ENCODE measurements around the gene PSMD9.
"Not testable (repeated sequence)": the region's sequence is repeated elsewhere in the genome, so short reads cannot be mapped to it uniquely, and the experiment has no call there.

Gene PSMD9

DNA sequence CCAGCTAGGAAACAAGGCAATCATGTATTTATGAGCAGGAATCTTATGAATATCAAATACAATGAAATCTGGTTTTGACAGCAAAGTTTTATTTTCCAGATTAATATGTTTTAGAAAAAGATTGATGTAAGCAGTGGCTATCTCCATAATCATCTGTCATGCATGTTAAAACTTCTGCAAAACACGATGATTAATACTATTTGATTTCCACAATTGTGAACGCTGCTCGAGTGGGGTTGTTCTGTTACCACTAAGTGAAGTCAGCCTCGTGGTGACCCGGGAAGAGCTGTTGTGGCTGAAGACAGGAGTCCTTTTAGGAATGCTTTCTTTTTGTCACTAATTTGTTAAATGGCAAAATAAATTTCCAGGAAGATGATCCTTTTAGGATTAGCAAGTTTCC, 39.2 kb downstream of the PSMD9 start:
- H3K27ac ChIP-seq (ENCODE audit: low read length) = no peak overlapping the region
- H3F3A ChIP-seq (ENCODE audit: insufficient read depth, low read length) = no peaks in the 10 kb centered on the region
- no peaks in the 10 kb centered on the region for H3K4me1 ChIP-seq (ENCODE audit: low read length)
- no peak overlapping the region for H3K9ac ChIP-seq (ENCODE audit: low read length)
- no peak for DNase-seq
- TF ChIP-seq, protein P1, sequence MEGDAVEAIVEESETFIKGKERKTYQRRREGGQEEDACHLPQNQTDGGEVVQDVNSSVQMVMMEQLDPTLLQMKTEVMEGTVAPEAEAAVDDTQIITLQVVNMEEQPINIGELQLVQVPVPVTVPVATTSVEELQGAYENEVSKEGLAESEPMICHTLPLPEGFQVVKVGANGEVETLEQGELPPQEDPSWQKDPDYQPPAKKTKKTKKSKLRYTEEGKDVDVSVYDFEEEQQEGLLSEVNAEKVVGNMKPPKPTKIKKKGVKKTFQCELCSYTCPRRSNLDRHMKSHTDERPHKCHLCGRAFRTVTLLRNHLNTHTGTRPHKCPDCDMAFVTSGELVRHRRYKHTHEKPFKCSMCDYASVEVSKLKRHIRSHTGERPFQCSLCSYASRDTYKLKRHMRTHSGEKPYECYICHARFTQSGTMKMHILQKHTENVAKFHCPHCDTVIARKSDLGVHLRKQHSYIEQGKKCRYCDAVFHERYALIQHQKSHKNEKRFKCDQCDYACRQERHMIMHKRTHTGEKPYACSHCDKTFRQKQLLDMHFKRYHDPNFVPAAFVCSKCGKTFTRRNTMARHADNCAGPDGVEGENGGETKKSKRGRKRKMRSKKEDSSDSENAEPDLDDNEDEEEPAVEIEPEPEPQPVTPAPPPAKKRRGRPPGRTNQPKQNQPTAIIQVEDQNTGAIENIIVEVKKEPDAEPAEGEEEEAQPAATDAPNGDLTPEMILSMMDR (IDR thresholded peaks at IDR 0.05; ENCODE audit: low read length) = no peak
- no peak for TF ChIP-seq EZH2phosphoT487 (IDR thresholded peaks at IDR 0.05; ENCODE audit: low read length)
- no peak for TF ChIP-seq EZH2 (optimal IDR thresholded peaks at IDR 0.05; ENCODE audit: low read depth, low read length)
- H3K9me2 ChIP-seq (replicated peaks; ENCODE audit: insufficient read depth, low read length) = no peaks in the 10 kb centered on the region
- H3K79me2 ChIP-seq (ENCODE audit: low read length) = no peaks in the 10 kb centered on the region
- H3K4me2 ChIP-seq (ENCODE audit: low read depth, low read length) = no peak overlapping the region
- H3K4me3 ChIP-seq (ENCODE audit: low read length) = no peak overlapping the region
- no peaks in the 10 kb centered on the region for H3K36me3 ChIP-seq (replicated peaks; ENCODE audit: insufficient read depth, low read length)
- H4K20me1 ChIP-seq (ENCODE audit: insufficient read depth, low read length) = no peaks in the 10 kb centered on the region
- H2AFZ ChIP-seq (ENCODE audit: low read length) = no peak overlapping the region
- H3K27me3 ChIP-seq (replicated peaks; ENCODE audit: insufficient read depth, low read length) = no peaks in the 10 kb centered on the region
- no peaks in the 10 kb centered on the region for H3K9me3 ChIP-seq (replicated peaks; ENCODE audit: insufficient read depth, low read length)

DNA sequence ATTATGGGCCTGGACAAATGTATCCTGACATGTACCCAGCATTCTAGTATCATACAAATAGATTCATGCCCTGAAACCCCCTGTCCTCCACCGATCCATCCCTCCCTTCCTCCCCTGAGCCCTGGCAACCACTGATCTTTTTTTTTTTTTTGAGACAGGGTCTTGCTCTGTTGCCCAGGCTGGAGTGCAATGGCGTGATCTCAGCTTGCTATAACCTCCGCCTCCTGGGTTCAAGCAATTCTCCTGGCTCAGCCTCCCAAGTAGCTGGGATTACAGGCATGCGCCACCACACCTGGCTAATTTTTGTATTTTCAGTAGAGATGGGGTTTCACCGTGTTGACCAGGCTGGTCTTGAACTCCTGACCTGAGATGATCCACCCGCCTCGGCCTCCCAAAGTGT, 41.0 kb downstream of the PSMD9 start:
- H3F3A ChIP-seq (ENCODE audit: insufficient read depth, low read length); H4K20me1 ChIP-seq (ENCODE audit: insufficient read depth, low read length); H2AFZ ChIP-seq (ENCODE audit: low read length); H3K36me3 ChIP-seq (replicated peaks; ENCODE audit: insufficient read depth, low read length); H3K27me3 ChIP-seq (replicated peaks; ENCODE audit: insufficient read depth, low read length); DNase-seq; H3K9ac ChIP-seq (ENCODE audit: low read length); H3K4me2 ChIP-seq (ENCODE audit: low read depth, low read length); H3K27ac ChIP-seq (ENCODE audit: low read length); H3K9me3 ChIP-seq (replicated peaks; ENCODE audit: insufficient read depth, low read length); H3K9me2 ChIP-seq (replicated peaks; ENCODE audit: insufficient read depth, low read length); H3K4me3 ChIP-seq (ENCODE audit: low read length); H3K4me1 ChIP-seq (ENCODE audit: low read length); H3K79me2 ChIP-seq (ENCODE audit: low read length): not testable (repeated sequence)

- Histone ChIP-seq H3K9me2 (replicated peaks; ENCODE audit: insufficient read depth, low read length) (no peaks in the 10 kb centered on the region), H3K4me2 (ENCODE audit: low read depth, low read length) (no peak overlapping the region), H3K4me1 (ENCODE audit: low read length) (no peaks in the 10 kb centered on the region), H3K27ac (ENCODE audit: low read length) (no peak overlapping the region), H4K20me1 (ENCODE audit: insufficient read depth, low read length) (no peaks in the 10 kb centered on the region), H3K27me3 (replicated peaks; ENCODE audit: insufficient read depth, low read length) (no peaks in the 10 kb centered on the region), H3K9ac (ENCODE audit: low read length) (no peak overlapping the region), H3K4me3 (ENCODE audit: low read length) (no peak overlapping the region), H3K36me3 (replicated peaks; ENCODE audit: insufficient read depth, low read length) (no peaks in the 10 kb centered on the region), H3F3A (ENCODE audit: insufficient read depth, low read length) (no peaks in the 10 kb centered on the region), H3K79me2 (ENCODE audit: low read length) (no peaks in the 10 kb centered on the region), H3K9me3 (replicated peaks; ENCODE audit: insufficient read depth, low read length) (no peaks in the 10 kb centered on the region), H2AFZ (ENCODE audit: low read length) (no peak overlapping the region)
- DNase-seq = no peak
- TF ChIP-seq, protein P1 (IDR thresholded peaks at IDR 0.05; ENCODE audit: low read length) = no peak
- no peak for TF ChIP-seq EZH2phosphoT487 (IDR thresholded peaks at IDR 0.05; ENCODE audit: low read length)
- no peak for TF ChIP-seq EZH2 (optimal IDR thresholded peaks at IDR 0.05; ENCODE audit: low read depth, low read length)
Observed at GRCh38 chr12:121930862-121931261, 42.3 kb downstream of the PSMD9 start.

DNA sequence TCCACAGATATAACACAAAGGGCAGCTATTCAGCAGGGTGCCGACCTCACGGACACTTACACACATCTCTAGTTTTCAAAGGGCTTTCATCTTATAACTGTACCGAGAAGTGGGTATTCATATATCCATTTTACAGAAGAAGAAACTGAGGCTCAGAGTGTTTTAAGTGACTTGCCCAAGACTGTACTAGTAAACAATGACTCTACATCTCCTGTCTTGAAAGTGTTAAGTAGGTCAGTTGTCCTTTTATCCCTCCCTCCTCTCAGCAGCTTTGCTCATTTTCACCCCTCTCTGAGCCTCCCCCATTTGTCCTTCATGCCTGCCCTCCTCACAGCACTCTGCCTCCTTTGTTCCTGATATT, 43.6 kb downstream of the PSMD9 start:
- Histone ChIP-seq H3K9ac (ENCODE audit: low read length) (no peak overlapping the region), H3K4me2 (ENCODE audit: low read depth, low read length) (no peak overlapping the region), H3K9me3 (replicated peaks; ENCODE audit: insufficient read depth, low read length) (no peaks in the 10 kb centered on the region), H3K9me2 (replicated peaks; ENCODE audit: insufficient read depth, low read length) (no peaks in the 10 kb centered on the region), H3K27ac (ENCODE audit: low read length) (no peak overlapping the region), H3K27me3 (replicated peaks; ENCODE audit: insufficient read depth, low read length) (no peaks in the 10 kb centered on the region), H3F3A (ENCODE audit: insufficient read depth, low read length) (no peaks in the 10 kb centered on the region), H3K79me2 (ENCODE audit: low read length) (no peaks in the 10 kb centered on the region), H3K36me3 (replicated peaks; ENCODE audit: insufficient read depth, low read length) (no peaks in the 10 kb centered on the region), H3K4me3 (ENCODE audit: low read length) (no peak overlapping the region), H2AFZ (ENCODE audit: low read length) (no peak overlapping the region), H3K4me1 (ENCODE audit: low read length) (no peaks in the 10 kb centered on the region), H4K20me1 (ENCODE audit: insufficient read depth, low read length) (no peaks in the 10 kb centered on the region)
- no peak for DNase-seq
- TF ChIP-seq, protein P1 (IDR thresholded peaks at IDR 0.05; ENCODE audit: low read length) = no peak
- TF ChIP-seq EZH2 (optimal IDR thresholded peaks at IDR 0.05; ENCODE audit: low read depth, low read length) = no peak
- no peak for TF ChIP-seq EZH2phosphoT487 (IDR thresholded peaks at IDR 0.05; ENCODE audit: low read length)
